Measurements from ENCODE around the gene RFTN1.

DNA sequence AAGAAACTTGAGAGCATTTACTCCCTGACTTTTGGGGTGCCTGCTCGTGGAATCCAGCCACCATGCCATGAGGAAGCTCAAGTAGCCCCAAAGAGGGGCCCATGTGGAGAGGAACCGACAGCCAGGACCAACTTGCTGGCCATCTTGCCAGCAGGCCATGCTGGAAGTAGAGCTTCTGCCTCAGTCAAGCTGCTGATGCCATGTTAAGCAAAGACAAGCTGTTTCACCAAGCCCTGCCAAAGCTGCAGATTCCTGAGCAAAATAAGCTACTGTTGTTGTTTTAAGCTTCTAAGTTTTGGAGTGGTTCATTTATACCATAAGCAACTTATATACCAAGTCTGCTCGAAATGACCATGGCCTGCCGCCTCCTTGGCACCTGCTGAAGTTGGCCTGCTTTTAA lies 14.1 kb downstream of the RFTN1 start:
- TF ChIP-seq, protein P1, sequence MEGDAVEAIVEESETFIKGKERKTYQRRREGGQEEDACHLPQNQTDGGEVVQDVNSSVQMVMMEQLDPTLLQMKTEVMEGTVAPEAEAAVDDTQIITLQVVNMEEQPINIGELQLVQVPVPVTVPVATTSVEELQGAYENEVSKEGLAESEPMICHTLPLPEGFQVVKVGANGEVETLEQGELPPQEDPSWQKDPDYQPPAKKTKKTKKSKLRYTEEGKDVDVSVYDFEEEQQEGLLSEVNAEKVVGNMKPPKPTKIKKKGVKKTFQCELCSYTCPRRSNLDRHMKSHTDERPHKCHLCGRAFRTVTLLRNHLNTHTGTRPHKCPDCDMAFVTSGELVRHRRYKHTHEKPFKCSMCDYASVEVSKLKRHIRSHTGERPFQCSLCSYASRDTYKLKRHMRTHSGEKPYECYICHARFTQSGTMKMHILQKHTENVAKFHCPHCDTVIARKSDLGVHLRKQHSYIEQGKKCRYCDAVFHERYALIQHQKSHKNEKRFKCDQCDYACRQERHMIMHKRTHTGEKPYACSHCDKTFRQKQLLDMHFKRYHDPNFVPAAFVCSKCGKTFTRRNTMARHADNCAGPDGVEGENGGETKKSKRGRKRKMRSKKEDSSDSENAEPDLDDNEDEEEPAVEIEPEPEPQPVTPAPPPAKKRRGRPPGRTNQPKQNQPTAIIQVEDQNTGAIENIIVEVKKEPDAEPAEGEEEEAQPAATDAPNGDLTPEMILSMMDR (IDR thresholded peaks at IDR 0.05), result no peak
- TF ChIP-seq POLR2A (IDR thresholded peaks at IDR 0.05), result no peak

All from ovary (tissue), 3 donors.